MM.1S (cell line): ENCODE results near the gene ALPL.

Source experiments
- EZH2phosphoT487 ChIP-seq: fragments of 300-600 bp; sonication (generic); IDR thresholded peaks from 2 replicates; pipeline ENCODE4 v1.6.1; 2018; ENCODE audit warnings: antibody characterized with exemption, low read length
- TF ChIP-seq, protein P1 (sequence below): fragments of 300-600 bp; sonication (generic); IDR thresholded peaks from 2 replicates; pipeline ENCODE4 v1.5.1; 2016; ENCODE audit warnings: antibody characterized with exemption, low read length, mixed read lengths

DNA sequence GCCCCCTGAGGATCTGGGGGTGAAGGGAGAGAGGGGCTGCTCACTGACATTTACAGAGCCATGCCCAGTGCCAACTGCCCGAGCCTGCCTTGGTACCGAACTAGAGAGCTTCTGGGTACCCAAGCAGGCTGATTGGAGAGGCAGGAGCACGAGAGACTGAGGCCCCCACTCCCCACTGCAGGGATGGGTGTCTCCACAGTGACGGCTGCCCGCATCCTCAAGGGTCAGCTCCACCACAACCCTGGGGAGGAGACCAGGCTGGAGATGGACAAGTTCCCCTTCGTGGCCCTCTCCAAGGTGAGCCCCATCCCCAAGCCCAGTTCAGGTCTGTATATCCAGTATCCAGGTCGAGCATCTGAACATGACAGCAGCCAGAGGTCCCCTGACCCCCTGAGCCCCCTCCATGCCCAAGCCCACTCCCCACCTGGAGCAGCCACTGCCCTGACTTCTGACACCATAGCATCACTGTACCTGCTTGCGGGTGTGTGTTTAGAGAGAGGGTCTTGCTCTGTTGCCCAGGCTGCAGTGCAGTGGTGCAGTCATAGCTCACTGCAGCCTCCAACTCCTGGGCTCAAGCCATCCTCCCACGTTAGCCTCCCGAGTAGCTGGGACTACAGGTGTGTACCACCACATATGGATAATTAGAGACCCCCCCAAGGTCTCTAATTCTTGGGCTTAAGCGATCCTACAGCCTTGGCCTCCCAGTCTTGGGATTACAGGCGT is 51.9 kb downstream of the ALPL start:
- TF ChIP-seq, protein P1, sequence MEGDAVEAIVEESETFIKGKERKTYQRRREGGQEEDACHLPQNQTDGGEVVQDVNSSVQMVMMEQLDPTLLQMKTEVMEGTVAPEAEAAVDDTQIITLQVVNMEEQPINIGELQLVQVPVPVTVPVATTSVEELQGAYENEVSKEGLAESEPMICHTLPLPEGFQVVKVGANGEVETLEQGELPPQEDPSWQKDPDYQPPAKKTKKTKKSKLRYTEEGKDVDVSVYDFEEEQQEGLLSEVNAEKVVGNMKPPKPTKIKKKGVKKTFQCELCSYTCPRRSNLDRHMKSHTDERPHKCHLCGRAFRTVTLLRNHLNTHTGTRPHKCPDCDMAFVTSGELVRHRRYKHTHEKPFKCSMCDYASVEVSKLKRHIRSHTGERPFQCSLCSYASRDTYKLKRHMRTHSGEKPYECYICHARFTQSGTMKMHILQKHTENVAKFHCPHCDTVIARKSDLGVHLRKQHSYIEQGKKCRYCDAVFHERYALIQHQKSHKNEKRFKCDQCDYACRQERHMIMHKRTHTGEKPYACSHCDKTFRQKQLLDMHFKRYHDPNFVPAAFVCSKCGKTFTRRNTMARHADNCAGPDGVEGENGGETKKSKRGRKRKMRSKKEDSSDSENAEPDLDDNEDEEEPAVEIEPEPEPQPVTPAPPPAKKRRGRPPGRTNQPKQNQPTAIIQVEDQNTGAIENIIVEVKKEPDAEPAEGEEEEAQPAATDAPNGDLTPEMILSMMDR, result no peak
- TF ChIP-seq EZH2phosphoT487, result no peak
